GM19238 (cell line): Measurements from ENCODE around the gene PRAMEF1.
"Not testable (repeated sequence)": the region's sequence is repeated elsewhere in the genome, so short reads cannot be mapped to it uniquely, and the experiment has no call there.

ENCODE experiments used
- DNase-seq: peaks from one replicate; pipeline ENCODE4 v3.0.0; 2011; ENCODE audit warnings: low spot score; ENCODE audit not compliant: insufficient read length

Gene PRAMEF1

DNA sequence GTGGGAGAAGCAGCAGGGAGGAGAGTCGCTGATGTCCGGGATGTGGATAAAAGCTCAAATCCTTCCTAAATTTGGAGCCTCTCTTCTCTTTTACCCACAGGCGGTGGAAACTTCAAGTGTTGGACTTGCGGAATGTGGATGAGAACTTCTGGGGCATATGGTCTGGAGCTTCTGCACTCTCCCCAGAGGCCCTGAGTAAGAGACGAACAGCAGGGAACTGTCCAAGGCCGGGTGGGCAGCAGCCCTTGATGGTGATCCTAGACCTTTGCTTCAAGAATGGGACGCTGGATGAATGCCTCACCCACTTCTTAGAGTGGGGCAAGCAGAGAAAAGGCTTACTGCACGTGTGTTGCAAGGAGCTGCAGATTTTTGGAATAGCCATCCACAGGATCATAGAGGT lies 15.8 kb upstream of the PRAMEF1 start:
- no peak for DNase-seq

DNA sequence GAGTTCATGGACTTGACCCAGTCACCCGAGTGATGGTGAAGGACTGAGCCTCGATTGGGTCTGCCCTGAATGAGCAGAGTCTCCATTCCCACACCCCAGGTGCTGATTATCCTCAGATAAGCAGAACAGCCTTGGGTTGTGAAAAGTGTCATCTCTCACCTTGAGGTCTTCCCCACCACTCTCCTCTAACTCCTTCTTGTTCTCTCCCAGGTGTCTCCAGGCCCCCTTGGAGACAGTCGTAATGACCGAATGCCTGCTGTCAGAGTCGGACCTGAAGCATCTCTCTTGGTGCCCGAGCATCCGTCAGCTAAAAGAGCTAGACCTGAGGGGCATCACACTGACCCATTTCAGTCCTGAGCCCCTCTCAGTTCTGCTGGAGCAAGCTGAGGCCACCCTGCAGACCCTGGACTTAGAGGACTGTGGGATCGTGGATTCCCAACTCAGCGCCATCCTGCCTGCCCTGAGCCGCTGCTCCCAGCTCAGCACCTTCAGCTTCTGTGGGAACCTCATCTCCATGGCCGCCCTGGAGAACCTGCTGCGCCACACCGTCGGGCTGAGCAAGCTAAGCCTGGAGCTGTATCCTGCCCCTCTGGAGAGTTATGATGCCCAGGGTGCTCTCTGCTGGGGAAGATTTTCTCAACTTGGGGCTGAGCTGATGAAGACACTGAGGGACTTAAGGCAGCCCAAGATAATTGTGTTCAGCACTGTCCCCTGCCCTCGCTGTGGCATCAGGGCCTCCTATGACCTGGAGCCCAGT lies 14.2 kb upstream of the PRAMEF1 start:
- DNase-seq: no peak

DNA sequence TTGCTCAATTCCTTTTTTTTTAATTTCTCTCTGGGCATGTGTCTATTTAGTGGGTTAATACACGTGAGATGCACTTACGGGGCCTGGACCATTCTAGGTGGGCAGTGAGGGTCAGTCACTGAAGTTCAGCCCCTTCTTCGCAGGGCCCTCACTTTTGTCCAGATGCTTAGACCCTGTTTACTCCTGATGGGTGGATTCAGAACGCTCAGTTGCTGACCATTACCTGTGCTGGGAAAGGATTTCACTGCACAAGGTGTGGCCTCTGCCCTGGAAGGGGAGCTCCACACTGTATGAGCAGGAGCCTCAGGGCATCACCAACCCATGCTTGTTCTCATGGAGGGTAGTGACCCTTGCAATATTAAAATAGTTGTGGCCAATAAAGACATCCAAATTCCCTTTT lies 13.1 kb upstream of the PRAMEF1 start:
- DNase-seq: no peak

DNA sequence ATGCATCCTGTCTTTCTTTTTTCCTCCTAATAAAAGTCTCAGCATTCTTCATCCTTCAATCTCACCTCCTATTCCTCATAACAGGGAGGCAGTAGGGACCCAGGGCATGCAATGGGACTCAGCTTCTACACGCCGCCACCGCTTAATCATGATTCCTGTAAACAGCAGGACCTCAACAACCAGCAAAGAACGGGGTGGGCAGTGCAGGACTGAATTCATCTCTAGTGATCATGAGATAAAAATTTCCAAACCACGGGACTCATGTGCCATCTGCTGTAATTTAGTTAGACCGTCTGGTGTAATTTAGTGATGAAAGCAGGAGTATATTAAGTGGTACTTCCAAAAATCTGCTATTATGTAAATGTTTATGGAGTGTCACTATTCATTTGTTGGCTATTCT lies 12.3 kb upstream of the PRAMEF1 start:
- no peak for DNase-seq

DNA sequence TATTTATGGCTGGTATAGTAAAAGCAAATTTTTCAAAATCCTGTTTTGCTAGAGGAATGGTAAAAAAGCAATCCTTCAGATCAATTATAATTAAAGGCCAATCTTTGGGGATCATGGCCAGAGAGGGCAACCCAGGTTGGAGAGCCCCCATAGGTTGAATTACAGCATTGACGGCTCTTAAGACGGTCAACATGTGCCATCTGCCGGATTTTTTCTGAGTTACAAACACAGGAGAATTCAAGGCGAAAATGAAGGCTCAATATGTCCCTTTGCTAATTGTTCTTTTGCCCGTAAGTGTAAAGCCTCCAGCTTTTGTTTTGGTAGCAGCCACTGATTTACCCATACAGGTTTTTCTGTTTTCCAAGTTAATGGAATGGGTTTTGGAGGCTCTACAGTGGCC lies 9.7 kb upstream of the PRAMEF1 start:
- not testable (repeated sequence) for DNase-seq

DNA sequence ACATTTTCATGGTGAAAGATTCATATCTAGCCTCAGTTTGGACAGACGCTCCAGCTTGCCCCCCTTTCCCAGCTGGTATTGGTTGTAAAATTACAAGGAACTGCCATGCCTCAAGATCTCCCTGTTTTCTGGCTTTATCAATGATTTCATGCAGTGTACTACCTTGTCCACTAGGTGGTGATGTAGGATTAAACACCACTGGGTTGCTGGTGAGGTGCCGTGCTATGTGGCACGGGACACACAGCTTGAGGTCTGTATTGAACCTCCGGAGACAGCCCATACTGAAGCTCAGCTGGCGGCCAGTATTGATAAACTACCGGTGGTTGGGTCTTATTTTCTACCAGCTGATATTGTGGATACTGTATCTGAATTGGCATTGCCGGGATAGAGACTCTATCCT lies 7.4 kb upstream of the PRAMEF1 start:
- DNase-seq: not testable (repeated sequence)

DNA sequence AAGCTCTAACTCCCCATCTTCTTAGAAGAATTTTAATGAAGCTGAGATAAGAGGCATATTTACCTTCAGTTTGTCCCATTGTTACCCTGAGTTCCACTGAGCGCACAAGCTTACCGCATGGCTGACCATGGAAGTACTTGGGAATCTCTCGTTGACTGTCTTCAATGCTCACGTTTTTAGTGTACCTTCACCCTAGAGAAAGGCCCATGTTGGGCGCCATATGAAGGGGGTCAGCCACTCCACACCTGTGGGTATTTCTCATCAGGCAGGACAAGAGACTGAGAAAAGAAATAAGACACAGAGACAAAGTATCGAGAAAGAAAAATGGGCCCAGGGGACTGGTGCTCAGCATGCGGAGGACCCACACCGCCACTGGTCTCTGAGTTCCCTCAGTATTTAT lies 6.5 kb upstream of the PRAMEF1 start:
- not testable (repeated sequence) for DNase-seq

DNA sequence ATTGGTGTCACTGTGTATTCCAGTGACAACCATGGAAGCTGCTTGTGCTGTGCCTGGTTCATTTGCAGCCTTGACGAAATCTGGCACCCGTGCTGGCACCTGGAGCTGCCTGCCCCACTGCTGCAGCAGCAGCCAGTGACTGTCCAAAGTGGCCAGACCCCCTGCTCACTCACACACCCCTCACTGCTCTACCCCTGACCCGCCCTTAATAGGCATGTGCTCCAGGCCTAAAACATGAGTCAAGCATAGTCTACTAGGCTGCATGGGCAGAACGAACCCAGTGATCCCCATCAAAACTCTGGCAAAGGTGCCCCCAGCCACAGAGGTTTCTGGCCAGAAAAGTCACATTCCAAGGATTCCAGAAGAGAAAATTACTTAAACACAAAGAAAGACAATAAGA lies 7.7 kb downstream of the PRAMEF1 start:
- no peak for DNase-seq

DNA sequence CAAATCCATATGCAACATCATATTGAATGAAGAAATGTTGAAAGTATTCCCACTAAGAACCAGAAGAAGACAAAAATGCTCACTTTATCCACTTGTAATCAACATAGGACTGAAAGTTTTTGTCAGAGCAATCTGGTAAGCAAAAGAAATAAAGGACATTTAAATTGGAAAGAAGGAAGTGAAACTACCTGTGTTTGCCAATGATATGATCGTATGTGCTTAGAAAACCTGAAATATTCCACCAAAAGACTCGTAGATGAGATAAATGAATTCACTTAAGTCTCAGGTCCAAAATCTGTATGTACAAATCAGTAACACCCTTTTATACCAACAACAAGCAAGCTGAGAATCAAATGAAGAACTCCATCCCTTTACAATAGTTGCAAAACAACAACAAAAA lies 8.5 kb downstream of the PRAMEF1 start:
- DNase-seq: no peak

DNA sequence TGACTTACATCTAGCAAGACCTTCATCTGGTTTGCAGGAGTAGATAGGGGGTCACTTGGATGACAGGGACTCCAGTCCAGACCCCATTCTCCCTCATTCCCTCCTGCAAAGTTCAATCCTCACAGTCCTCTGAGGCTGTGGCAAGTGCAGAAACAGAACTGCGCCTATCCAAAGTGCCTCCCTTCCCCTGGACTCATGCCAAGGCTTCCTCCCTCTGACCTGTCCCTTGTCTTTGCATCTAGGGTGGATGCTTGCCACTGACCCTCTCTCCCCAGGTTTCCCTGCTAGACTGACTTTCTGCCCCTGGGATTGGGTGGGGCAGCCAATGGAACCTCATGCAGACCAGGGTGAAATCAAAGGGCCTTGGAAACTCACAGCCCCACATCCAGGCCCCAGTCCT lies 18.7 kb downstream of the PRAMEF1 start:
- no peak for DNase-seq

DNA sequence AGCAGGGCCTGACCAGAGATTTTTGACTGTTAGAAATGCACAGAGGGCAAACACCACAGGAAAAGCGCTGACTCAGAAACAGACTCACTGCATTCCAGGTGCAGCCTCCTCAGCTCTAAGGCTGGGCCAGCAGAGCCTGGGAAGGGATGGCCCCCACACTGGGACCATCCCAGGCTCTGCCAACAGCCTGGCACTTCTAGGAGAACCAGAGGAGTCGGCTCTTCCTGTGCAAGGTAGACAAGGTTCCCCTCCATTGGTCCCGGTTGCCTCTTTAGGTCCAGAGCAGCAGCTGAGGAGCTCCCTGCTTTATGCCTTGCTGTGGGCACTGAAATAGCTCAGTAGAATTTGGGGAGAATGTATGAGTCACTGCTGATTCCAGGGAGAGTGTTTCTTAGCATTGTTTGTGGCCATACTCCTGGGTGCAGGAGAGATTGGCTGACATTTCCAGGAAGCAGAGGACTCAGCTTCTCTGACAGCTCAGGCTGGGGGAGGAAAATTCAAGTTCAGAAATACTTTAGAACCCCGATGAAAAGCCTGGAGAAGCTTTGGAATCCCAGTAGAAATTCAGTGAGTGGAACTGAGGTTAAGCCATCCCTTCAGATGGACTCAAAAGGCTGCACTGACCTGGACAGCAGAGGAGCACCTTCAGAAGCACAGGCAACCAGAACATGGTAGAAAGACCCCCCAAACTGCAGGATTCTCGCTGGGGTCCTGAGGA lies 19.7 kb downstream of the PRAMEF1 start:
- no peak for DNase-seq

DNA sequence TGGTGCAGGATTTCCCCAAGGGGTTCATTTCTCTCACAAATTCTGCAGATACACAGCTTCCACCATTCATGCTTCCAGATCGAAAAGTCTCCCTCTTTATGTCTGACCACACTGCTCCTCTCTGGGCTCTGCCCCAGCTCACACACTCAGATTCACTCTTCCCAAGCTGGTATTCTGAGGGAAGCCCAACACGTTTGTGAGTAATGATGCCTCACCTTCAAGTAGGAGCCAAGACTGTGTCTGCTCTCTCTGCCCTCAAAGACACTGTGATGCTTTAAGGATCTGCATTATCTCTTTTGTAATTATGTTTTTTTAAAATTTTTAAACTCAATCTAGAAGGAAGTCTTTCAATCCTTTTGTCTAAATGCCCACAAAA lies 20.2 kb downstream of the PRAMEF1 start:
- DNase-seq: no peak

DNA sequence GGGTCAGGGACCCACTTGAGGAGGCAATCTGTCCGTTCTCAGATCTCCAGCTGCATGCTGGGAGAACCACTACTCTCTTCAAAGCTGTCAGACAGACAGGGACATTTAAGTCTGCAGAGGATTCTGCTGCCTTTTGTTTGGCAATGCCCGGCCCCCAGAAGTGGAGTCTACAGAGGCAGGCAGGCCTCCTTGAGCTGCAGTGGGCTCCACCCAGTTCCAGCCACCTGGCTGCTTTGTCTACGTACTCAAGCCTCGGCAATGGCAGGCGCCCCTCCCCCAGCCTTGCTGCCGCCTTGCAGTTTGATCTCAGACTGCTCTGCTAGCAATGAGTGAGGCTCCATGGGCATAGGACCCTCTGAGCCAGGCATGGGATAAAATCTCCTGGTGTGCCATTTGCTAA lies 27.9 kb downstream of the PRAMEF1 start:
- DNase-seq: not testable (repeated sequence)

DNA sequence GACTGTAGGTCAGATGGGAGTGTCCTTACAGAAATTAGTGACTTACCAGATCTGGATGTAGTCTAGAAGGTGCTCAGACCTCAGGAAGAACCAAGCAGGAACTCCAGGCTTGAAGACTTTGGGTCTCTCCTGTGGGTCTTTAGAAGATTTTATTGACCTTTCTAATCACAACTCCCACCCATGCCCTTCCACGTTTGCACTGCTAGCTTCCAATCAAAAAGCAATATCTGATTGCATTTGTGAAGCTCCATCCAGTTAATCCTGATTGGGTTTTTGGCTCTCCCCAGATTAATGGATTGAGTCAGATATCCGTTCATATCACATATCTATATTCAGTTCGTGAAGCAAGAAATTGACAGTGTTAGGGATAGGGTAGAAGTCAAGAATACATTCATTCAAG lies 40.1 kb downstream of the PRAMEF1 start, which contains the start of gene PRAMEF11:
PRAMEF11 (minus strand) TSS at position 101 of the 400 bp plus-strand sequence. CDS start 2,621 bp downstream, outside the sequence.
- DNase-seq: not testable (repeated sequence)

DNA sequence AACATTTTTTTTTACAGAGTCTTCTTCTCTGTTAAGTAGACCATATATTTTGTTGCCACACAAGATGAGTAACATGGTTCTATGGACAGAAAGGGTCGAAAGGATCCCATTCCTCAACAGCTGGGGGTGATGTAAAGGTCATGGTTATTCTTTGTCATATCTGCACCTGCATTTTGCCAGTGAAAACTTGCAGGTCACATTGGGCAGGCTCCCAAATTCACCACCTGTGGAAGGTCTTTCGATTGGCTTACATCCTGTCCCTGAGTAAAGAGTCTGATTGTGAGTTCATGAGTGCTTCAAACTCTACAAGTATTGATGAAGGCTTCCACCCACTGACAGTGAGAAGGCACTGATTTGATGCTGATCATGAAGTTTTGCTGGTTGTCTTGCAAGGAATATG lies 42.1 kb downstream of the PRAMEF1 start:
- DNase-seq: not testable (repeated sequence)
